NCI-H2171 treated with DMSO at 0.1 percent for 48 hours (cell line): ENCODE data around the gene HDAC4.

Experiments
- DNase-seq: peaks from one replicate; lab custom pipeline; 2025; lab: John Stamatoyannopoulos, UW

HDAC4 gene

GRCh38 chr2:239168575-239168974 lies 232.2 kb downstream of the HDAC4 start:
- no peak for DNase-seq

DNA sequence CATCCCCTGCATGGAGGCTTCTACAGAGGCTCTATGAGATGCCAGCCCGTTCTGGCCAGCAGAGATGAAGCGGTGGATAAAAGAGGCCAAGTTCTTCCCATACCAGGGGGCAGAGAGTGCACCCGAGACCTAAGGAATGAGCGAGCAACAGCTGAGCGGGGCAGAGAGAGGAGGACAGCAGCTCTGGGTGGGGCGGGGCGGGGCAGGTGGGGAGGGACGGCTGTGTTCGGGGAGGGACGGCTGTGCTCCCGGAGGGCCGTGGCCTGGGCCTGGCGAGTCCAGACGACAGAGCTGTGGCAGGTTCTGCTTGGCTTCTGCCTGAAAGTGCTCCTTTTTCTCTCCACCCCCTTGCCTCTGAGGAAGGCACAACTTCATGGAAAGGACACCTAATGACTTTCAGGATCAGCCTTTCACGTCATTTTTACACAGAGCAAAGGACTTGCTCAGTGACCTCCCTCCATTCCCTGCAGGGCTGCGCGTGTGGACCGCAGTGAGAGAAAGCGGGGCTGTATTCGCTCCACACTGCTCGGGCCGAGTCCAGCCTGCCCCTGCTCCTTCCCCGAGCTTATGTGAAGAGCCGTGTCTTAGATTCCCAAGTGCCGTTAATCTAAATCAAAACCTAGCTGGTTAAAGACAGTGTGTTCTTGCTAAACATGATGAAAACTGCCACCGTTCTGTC lies 232.9 kb downstream of the HDAC4 start:
- DNase-seq = no peak

DNA sequence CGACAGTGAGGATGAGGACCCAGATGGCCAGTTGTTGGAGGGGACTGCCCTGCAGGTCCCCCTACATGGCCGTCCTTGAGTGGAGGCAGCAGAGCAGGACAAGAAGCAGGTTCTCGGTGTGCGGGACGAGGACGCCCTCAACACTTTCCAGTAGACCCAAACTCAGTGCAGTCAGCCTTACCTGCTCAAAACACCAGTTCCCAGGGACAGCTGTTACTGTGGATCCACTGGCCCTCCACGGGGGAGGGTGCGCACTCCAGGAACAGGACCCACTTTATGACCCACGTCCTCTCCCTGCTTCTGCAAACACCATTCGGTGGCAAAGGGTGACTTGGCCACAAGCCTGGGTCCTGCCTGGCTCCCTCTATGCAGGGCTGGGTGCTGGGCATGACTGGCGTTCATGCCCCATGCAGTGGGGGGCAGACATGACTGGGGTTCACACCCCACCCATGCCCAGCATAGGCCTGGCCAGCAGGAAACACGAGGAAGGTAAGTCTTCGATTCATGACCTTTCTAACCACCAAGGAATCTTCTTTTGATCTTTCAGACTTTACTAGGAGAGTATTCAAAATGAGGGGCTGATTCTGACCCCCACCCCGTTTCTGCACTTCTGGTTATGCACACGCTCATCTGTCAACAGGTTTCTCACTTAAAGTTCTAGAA lies 233.7 kb downstream of the HDAC4 start:
- DNase-seq = no peak

DNA sequence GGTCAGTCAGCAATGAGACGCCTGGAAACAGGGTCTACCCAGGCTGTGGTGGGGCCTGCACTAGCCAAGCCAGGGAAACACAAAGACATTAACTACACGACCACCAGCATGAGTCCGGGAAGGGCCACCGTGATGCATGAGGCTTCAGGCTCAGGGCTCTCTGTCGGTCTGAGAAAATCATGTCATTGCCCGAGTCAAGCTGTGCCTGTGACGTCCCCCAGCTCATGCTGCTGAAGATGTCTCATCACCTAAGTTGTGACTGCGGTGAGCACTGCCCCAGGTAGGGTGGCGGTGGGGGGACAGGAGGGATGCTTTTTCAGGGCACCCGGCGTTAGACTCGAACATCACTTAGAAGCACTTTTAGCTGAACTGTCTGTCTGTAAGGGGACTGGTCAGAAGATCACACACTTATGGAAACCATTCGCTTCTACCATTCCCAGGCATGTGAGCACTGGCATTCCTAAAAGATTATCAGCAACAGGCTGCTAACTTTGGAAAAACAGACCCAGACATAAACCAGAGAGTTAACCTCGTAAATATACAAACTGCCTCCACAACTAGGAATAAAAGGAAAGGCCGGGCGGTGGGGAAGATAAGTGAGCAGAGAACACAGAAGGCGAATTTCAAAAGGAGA lies 234.5 kb downstream of the HDAC4 start:
- no peak for DNase-seq

- DNase-seq = no peak
These were observed 235.5 kb downstream of the HDAC4 start for GRCh38 chr2:239165206-239165831.

GRCh38 chr2:239164335-239164871 lies 236.4 kb downstream of the HDAC4 start:
- DNase-seq = no peak

DNA sequence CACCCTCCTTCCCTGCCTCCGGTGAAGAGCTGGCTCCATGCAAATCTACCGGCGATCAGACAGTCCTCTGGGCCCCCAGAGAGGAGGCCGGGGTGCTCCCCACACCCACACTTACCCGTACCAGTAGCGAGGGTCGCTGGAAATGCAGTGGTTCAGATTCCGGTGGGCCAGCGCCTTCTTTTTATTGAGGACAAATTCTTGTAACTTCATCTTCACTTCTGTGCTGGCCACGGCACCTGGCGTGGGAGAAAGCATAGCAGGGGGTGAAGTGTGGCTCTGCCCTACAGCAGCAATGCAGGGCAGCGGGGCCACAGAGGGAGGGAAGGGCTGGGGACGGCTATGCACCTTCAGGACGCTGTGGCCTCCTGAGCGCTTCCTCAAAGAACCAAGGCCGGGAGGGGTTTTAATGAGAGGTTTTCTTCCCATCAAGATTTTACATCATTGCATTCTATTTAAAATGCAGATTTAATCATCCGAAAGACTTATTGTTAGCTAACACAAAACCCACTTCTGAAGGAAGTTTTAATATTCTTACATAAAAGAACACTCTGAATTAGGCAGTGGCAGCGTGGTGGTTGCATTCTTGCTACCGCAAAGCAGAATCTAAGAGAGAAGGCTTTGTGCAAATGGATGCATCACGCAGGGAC lies 237.0 kb downstream of the HDAC4 start:
- DNase-seq = no peak

DNA sequence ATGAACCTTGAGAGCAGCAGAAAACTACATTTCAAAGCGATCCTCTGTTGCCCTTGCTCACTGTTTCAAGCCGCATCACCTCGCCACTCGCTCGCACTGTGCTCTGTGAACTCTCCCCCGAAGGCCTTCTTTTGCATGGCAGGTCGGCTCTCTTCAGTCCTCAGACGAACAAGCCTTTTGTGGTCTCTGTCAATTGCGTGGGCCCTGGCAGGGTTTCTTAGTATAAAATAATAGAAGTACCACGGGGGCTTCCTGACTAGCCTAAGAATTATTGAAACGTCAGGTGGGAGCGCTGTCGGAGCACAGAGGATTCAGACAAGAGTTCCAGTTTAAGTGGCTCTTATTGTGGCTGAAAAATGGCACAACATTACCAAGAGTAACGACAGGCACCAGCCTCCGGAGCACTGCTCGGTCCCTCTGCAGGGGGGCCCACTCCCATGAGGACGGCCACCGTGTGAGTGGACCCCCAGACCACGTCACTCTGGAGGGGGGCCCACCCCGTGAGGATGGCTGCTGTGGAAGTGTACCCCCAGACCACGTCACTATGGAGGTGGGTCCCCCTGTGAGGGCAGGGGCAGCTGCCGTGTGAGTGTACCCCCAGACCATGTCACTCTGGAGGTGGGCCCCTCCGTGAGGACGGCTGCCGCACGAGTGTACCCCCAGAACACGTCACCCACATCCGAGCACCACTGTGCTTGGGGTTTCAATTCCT lies 237.7 kb downstream of the HDAC4 start:
- no peak for DNase-seq

DNA sequence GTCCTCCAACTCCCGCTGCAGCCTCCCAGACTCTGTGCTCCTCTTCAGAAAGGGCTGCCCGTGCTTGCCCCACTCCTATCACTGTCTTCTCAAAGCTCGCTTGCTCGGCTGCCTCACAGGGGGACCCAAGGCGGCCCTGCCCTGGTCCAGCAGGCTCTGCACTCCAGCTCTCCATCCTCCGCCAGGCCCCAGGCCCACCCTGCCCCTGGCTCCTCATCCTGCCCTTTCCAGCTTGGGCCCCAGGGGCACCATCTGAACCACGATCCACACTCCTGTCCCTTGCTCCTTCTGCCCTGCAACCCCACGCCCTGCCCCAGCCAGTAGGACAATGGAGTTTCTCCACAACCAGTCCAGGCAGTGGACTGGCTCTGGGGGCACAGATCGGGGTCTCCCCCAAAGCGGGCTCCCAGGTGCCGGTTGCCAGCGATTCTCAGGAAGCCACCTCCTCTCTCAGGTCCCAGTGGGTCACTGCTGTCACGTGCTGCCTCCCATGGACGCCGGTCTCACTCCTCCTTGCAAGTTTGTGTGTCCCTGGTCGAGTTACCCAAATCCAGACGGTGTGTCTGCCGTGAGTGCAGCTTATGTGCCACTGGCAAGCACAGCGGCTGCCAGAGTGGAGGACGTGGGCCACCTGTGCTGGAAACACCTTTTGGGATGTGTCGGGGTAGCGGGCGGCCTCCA lies 238.5 kb downstream of the HDAC4 start:
- no peak for DNase-seq

GRCh38 chr2:239161711-239162140 lies 239.1 kb downstream of the HDAC4 start:
- no peak for DNase-seq

GRCh38 chr2:239160226-239161143 lies 240.3 kb downstream of the HDAC4 start:
- DNase-seq = no peak

GRCh38 chr2:239159476-239159911 lies 241.3 kb downstream of the HDAC4 start:
- DNase-seq = no peak

- DNase-seq = no peak
These were observed 242.0 kb downstream of the HDAC4 start for GRCh38 chr2:239158641-239159475.

- no peak for DNase-seq
These were observed 243.0 kb downstream of the HDAC4 start for GRCh38 chr2:239157771-239158170.

GRCh38 chr2:239157269-239157668 lies 243.6 kb downstream of the HDAC4 start:
- no peak for DNase-seq

- DNase-seq = no peak
These were observed 244.1 kb downstream of the HDAC4 start for GRCh38 chr2:239156516-239157265.

- DNase-seq = no peak
These were observed 244.9 kb downstream of the HDAC4 start for GRCh38 chr2:239155806-239156480.
